Measurements from ENCODE around the gene FAM229A. TPM values are rescaled to one million over a fixed set of nuclear protein-coding genes. Genes with fewer than 3 reads are reported as not detected.

Gene FAM229A
- 4.1 and 4.2 TPM in 2 replicates for total RNA-seq (2021; fragmentation: NEBNext Ultra II Directional; extraction: Animal tissue kit (Norgen Biotek cat#: 25700))
- polyA plus RNA-seq (2011; rRNA removed): 4.2 and 7.5 TPM in 2 replicates
- polyA plus RNA-seq (2011; cell fraction: cytosol; rRNA removed): 6.3 TPM
- polyA plus RNA-seq (2011; cell fraction: nucleus; rRNA removed): 19.5 TPM
- polyA plus RNA-seq (2012, experiment 1 of 2): 3.5 to 5.0 TPM (median 4.1 TPM) in 4 replicates
- 4.7 TPM for polyA plus RNA-seq (2012, experiment 2 of 2)
- polyA plus RNA-seq (2013, experiment 1 of 2): 3.7 TPM
- 2.8 TPM for polyA plus RNA-seq (2013, experiment 2 of 2)
- 1.7 and 2.6 TPM in 2 replicates for polyA minus RNA-seq (2011; rRNA and poly(A)+ RNA removed)
- 1.0 TPM for polyA minus RNA-seq (2011; cell fraction: cytosol; rRNA and poly(A)+ RNA removed)
- 5.4 TPM for polyA minus RNA-seq (2011; cell fraction: nucleus; rRNA and poly(A)+ RNA removed)
- long read RNA-seq, experiment 1, partial matches to known transcripts: 0 of 2 reads
- long read RNA-seq, experiment 1, other reads (novel, unspliced or antisense): 0 of 2 reads
- long read RNA-seq, experiment 2: 0 reads

GRCh38 chr1:32362474-32363313, at the start of gene FAM229A, which contains the start of gene TSSK3:
TSS of gene FAM229A (minus strand) at chr1:32362485. CDS start at chr1:32362091, 394 bp downstream.
TSS of gene TSSK3 (plus strand) at chr1:32362539. CDS start at chr1:32362702, 163 bp downstream.
- WGBS, 2 experiments (ENCODE audit: extremely low coverage in 1 of 2, insufficient coverage in 1 of 2, insufficient read length in 1 of 2, insufficient replicate concordance in 2 of 2, low coverage in 1 of 2, low lambda C conversion rate in 2 of 2, missing lambda C conversion rate in 1 of 2): 64% methylated on average over 17 of the region's 17 CpGs; no CpG with 5 or more reads in 1 of the 2 experiments
- Histone ChIP-seq H2BK120ac (replicated peaks; ENCODE audit: low read depth, low read length) (no peak within 1 kb of the TSS), H3K23me2 (ENCODE audit: low read depth, low read length) (peaks cover 9% of the 10 kb centered on the region; the same call in 1 of the 2 replicates), H3K27me3 (replicated peaks in 1 of 4; ENCODE audit: control insufficient read depth in 3 of 4, extremely low read depth in 1 of 4, insufficient read depth in 3 of 4, low read length in 3 of 4) (peaks cover 3 to 20% (median 14%) of the 10 kb centered on the region in 4 experiments), H4K20me1 (replicated peaks in 1 of 2; ENCODE audit: control insufficient read depth in 1 of 2, insufficient read depth in 2 of 2, low read length in 2 of 2) (peaks cover 0 to 6% of the 10 kb centered on the region in 2 experiments), H3K4me3 (ENCODE audit: extremely low read depth in 1 of 4, insufficient read depth in 2 of 4, low read depth in 3 of 4, low read length in 4 of 4) (peak within 1 kb of the TSS; percentile 11 to 53 (median 26)), H2AK5ac (ENCODE audit: low read depth, low read length) (no peak within 1 kb of the TSS), H3K79me2 (ENCODE audit: control insufficient read depth in 1 of 2, insufficient read depth in 2 of 2, low read length in 2 of 2) (no peaks in the 10 kb centered on the region), H4K8ac (ENCODE audit: extremely low read depth, insufficient read depth, low read length) (peak within 1 kb of the TSS; percentile 79), H3K4ac (replicated peaks; ENCODE audit: insufficient read length, low read depth, low read length) (no peak within 1 kb of the TSS), H2BK20ac (ENCODE audit: low read length) (no peak within 1 kb of the TSS), H2BK15ac (ENCODE audit: low read length) (no peak within 1 kb of the TSS), H2BK5ac (ENCODE audit: low read depth, low read length) (no peak within 1 kb of the TSS), H3K4me2 (ENCODE audit: insufficient read depth in 1 of 2, low read depth in 2 of 2, low read length in 2 of 2) (peak within 1 kb of the TSS; percentile 49 to 68; a peak in 3 of 4 replicates), H3K27ac (ENCODE audit: low read depth, low read length) (no peak within 1 kb of the TSS), H2BK12ac (ENCODE audit: low read depth, low read length) (no peak within 1 kb of the TSS), H3K79me1 (ENCODE audit: low read depth, low read length) (no peaks in the 10 kb centered on the region), H3K9me3 (ENCODE audit: insufficient read depth in 2 of 2, low read depth in 1 of 2, low read length in 1 of 2) (no peaks in the 10 kb centered on the region; a peak in 1 of 4 replicates), H3K9ac (replicated peaks in 1 of 4; ENCODE audit: extremely low read depth in 1 of 4, low read depth in 3 of 4, low read length in 3 of 4) (peak within 1 kb of the TSS in 3 of 4 experiments; percentile 19 to 51 (median 20); a peak in 4 of 7 replicates), H3K14ac (ENCODE audit: insufficient read length) (no peak within 1 kb of the TSS), H3K18ac (ENCODE audit: extremely low read depth, low read length) (peak within 1 kb of the TSS; percentile 48), H4K91ac (replicated peaks; ENCODE audit: insufficient read length, low read length) (no peak within 1 kb of the TSS), H4K5ac (ENCODE audit: insufficient read length, low read depth, low read length) (no peak within 1 kb of the TSS), H2AFZ (ENCODE audit: low read length) (no peak within 1 kb of the TSS), H3K4me1 (replicated peaks in 1 of 4; ENCODE audit: control insufficient read depth in 3 of 4, insufficient read depth in 4 of 4, low read length in 3 of 4) (peaks cover 0 to 3% (median 1%) of the 10 kb centered on the region in 4 experiments; a peak in 4 of 7 replicates), H3K56ac (replicated peaks; ENCODE audit: insufficient read length, low read depth, low read length) (no peak within 1 kb of the TSS), H3K36me3 (ENCODE audit: control insufficient read depth in 2 of 4, insufficient read depth in 4 of 4, low read length in 3 of 4) (peaks cover 5 to 31% (median 16%) of the 10 kb centered on the region in 4 experiments; a peak in 7 of 8 replicates), H3K23ac (ENCODE audit: insufficient read length) (no peak within 1 kb of the TSS)
- ChIA-PET POLR2A (ENCODE audit: partially characterized antibody) (interaction anchor here (1.0 to 6.8 kb wide), 11 partner anchors 9 to 167 kb away, joined by 3 to 68 read pairs (median 5); partner anchors contain the start of genes BSDC1 and MARCKSL1), CTCF (ENCODE audit: partially characterized antibody) (interaction anchor here (1.3 to 1.9 kb wide), 4 partner anchors 9 to 157 kb away, joined by 3 to 6 read pairs (median 4); partner anchors contain the start of gene IQCC)
- no peak for DNase-seq (ENCODE audit: low read depth in 1 of 2, low spot score in 2 of 2)
- FAIRE-seq: no peak
- TF ChIP-seq MAFK (IDR thresholded peaks at IDR 0.05; ENCODE audit: low read depth, low read length): no peak
- no peak for TF ChIP-seq SIX5 (IDR thresholded peaks at IDR 0.05; ENCODE audit: low read depth, low read length)
- no peak for TF ChIP-seq CEBPB (IDR thresholded peaks at IDR 0.05; ENCODE audit: low read depth, low read length)
- no peak for TF ChIP-seq SP1 (IDR thresholded peaks at IDR 0.05; ENCODE audit: low read depth, low read length)
- no peak for TF ChIP-seq CBX5 (IDR thresholded peaks at IDR 0.05; ENCODE audit: low read depth, low read length)
- no peak for TF ChIP-seq JUND (IDR thresholded peaks at IDR 0.05; ENCODE audit: low read length)
- TF ChIP-seq EGR1 (IDR thresholded peaks at IDR 0.05; ENCODE audit: borderline replicate concordance, low read depth, low read length): no peak
- no peak for TF ChIP-seq EP300 (IDR thresholded peaks at IDR 0.05; ENCODE audit: borderline replicate concordance in 1 of 2, low read depth in 2 of 2, low read length in 2 of 2)
